H9 (cell line): Measurements from ENCODE around the gene MTFMT. TPM values are rescaled to one million over a fixed set of nuclear protein-coding genes. Genes with fewer than 3 reads are reported as not detected.

ENCODE experiments used
- DNase-seq: peaks from one replicate; pipeline ENCODE4 v3.0.0-alpha.2; 2017
- H2AFZ ChIP-seq: one replicate; pipeline ENCODE4 v1.6.1; 2013; ENCODE audit warnings: mild to moderate bottlenecking, low read length, control low read depth, moderate library complexity
- H2AK5ac ChIP-seq: 2 replicates; pipeline ENCODE4 v1.6.1; 2013; ENCODE audit warnings: low read length, control low read depth, mixed read lengths; ENCODE audit not compliant: insufficient read length
- H2BK120ac ChIP-seq: one replicate; pipeline ENCODE4 v1.6.1; 2013; ENCODE audit warnings: low read depth, mild to moderate bottlenecking, low read length, control low read depth, inconsistent platforms; ENCODE audit not compliant: poor library complexity, severe bottlenecking
- H2BK12ac ChIP-seq: 2 replicates; pipeline ENCODE4 v1.6.1; 2013; ENCODE audit warnings: low read length, control low read depth, mixed read lengths, low read depth; ENCODE audit not compliant: insufficient read length
- H2BK15ac ChIP-seq: 2 replicates; pipeline ENCODE4 v1.6.1; 2013; ENCODE audit warnings: low read depth, low read length, control low read depth
- H2BK20ac ChIP-seq: one replicate; pipeline ENCODE4 v1.6.1; 2013; ENCODE audit warnings: low read depth, mild to moderate bottlenecking, low read length, control low read depth, inconsistent platforms; ENCODE audit not compliant: poor library complexity, severe bottlenecking
- H2BK5ac ChIP-seq: 2 replicates; pipeline ENCODE4 v1.6.1; 2013; ENCODE audit warnings: low read length, control low read depth, mixed read lengths; ENCODE audit not compliant: insufficient read length
- H3K14ac ChIP-seq: 2 replicates; pipeline ENCODE4 v1.6.1; 2013; ENCODE audit warnings: low read length, control low read depth; ENCODE audit not compliant: insufficient read depth
- H3K18ac ChIP-seq: 2 replicates; pipeline ENCODE4 v1.6.1; 2013; ENCODE audit warnings: low read depth, mild to moderate bottlenecking, mixed read lengths, low read length, control low read depth; ENCODE audit not compliant: insufficient read length
- H3K23ac ChIP-seq: 2 replicates; pipeline ENCODE4 v1.6.1; 2013; ENCODE audit warnings: low read length, control low read depth, mixed read lengths, low read depth; ENCODE audit not compliant: insufficient read length
- H3K23me2 ChIP-seq: 2 replicates; pipeline ENCODE4 v1.6.1; 2013; ENCODE audit warnings: low read depth, mild to moderate bottlenecking, mixed read lengths, low read length, control low read depth; ENCODE audit not compliant: insufficient read length, poor library complexity, severe bottlenecking
- H3K27ac ChIP-seq: 2 replicates; pipeline ENCODE4 v1.5.1; 2013; ENCODE audit warnings: low read length, control low read depth, mixed read lengths, low read depth; ENCODE audit not compliant: insufficient read length
- H3K27me3 ChIP-seq: 2 replicates; pipeline ENCODE4 v1.6.1; 2013; ENCODE audit warnings: low read length, control low read depth, inconsistent platforms; ENCODE audit not compliant: insufficient read depth
- H3K4ac ChIP-seq: 2 replicates; pipeline ENCODE4 v1.6.1; 2013; ENCODE audit warnings: low read depth, mild to moderate bottlenecking, control low read depth, inconsistent platforms, low read length, moderate library complexity
- H3K4me1 ChIP-seq: 2 replicates; pipeline ENCODE4 v1.6.1; 2013; ENCODE audit warnings: low read length, control low read depth, inconsistent platforms; ENCODE audit not compliant: insufficient read depth
- H3K4me2 ChIP-seq: 2 replicates; pipeline ENCODE4 v1.6.1; 2013; ENCODE audit warnings: low read length, control low read depth, mixed read lengths; ENCODE audit not compliant: insufficient read length, insufficient read depth
- H3K56ac ChIP-seq: 2 replicates; pipeline ENCODE4 v1.6.1; 2013; ENCODE audit warnings: low read depth, mild to moderate bottlenecking, mixed read lengths, low read length, control low read depth; ENCODE audit not compliant: insufficient read length
- H3K79me1 ChIP-seq: 2 replicates; pipeline ENCODE4 v1.6.1; 2013; ENCODE audit warnings: low read depth, mild to moderate bottlenecking, moderate library complexity, low read length, control low read depth, inconsistent platforms; ENCODE audit not compliant: insufficient read depth, poor library complexity, severe bottlenecking
- H3K79me2 ChIP-seq: 2 replicates; pipeline ENCODE4 v1.6.1; 2013; ENCODE audit warnings: low read length, control low read depth, inconsistent platforms; ENCODE audit not compliant: insufficient read depth
- H3K9ac ChIP-seq: 2 replicates; pipeline ENCODE4 v1.6.1; 2013; ENCODE audit warnings: low read length, control low read depth, mixed read lengths; ENCODE audit not compliant: insufficient read length; ENCODE audit errors: extremely low read depth
- H3K9me3 ChIP-seq: one replicate; pipeline ENCODE4 v1.6.1; 2013; ENCODE audit warnings: low read depth, low read length, inconsistent platforms; ENCODE audit not compliant: control insufficient read depth
- H3T11ph ChIP-seq: one replicate; pipeline ENCODE4 v1.6.1; 2013; ENCODE audit warnings: mild to moderate bottlenecking, low read length, control low read depth, inconsistent platforms
- H4K20me1 ChIP-seq: one replicate; pipeline ENCODE4 v1.6.1; 2013; ENCODE audit not compliant: control insufficient read depth, insufficient read length, insufficient read depth
- H4K5ac ChIP-seq: 2 replicates; pipeline ENCODE4 v1.6.1; 2013; ENCODE audit warnings: low read depth, mild to moderate bottlenecking, mixed read lengths, low read length, control low read depth; ENCODE audit not compliant: insufficient read length
- H4K8ac ChIP-seq: replicated peaks from 2 replicates; pipeline ENCODE4 v1.6.1; 2013; ENCODE audit warnings: low read length, control low read depth, mixed read lengths, low read depth; ENCODE audit not compliant: insufficient read length
- H4K91ac ChIP-seq: 2 replicates; pipeline ENCODE4 v1.6.1; 2013; ENCODE audit warnings: low read depth, mild to moderate bottlenecking, moderate library complexity, mixed read lengths, low read length, control low read depth; ENCODE audit not compliant: insufficient read length
- H3K27ac Mint-ChIP-seq, 3 experiments: 2 replicates in 2 of 3; 3 replicates in 1 of 3; pipeline ENCODE4 v1.8.0; 2020 to 2021; ENCODE audit warnings: mixed read lengths in 3 of 3, mild to moderate bottlenecking in 1 of 3, moderate library complexity in 1 of 3
- H3K27me3 Mint-ChIP-seq: 2 replicates; pipeline ENCODE4 v1.8.0; 2021; ENCODE audit warnings: low read depth, mild to moderate bottlenecking, moderate library complexity, mixed read lengths
- H3K36me3 Mint-ChIP-seq, 3 experiments: 2 replicates in 2 of 3; 3 replicates in 1 of 3; pipeline ENCODE4 v1.8.0; 2020 to 2021; ENCODE audit warnings: low read depth in 3 of 3, mixed read lengths in 3 of 3; ENCODE audit not compliant: insufficient read depth in 1 of 3
- H3K4me1 Mint-ChIP-seq, 2 experiments: 2 replicates each; pipeline ENCODE4 v1.8.0; 2020; ENCODE audit warnings: mixed read lengths in 2 of 2
- H3K4me3 Mint-ChIP-seq, 2 experiments: 2 replicates in 1 of 2; 3 replicates in 1 of 2; pipeline ENCODE4 v1.8.0; 2020 to 2021; ENCODE audit warnings: mild to moderate bottlenecking in 2 of 2, mixed read lengths in 2 of 2, moderate library complexity in 1 of 2
- H3K9me3 Mint-ChIP-seq, 2 experiments: 2 replicates in 1 of 2; 3 replicates in 1 of 2; pipeline ENCODE4 v1.8.0; 2020; ENCODE audit warnings: mild to moderate bottlenecking in 2 of 2, mixed read lengths in 2 of 2, moderate library complexity in 1 of 2
- CTCF ChIP-seq: fragments of 200-600 bp; sonication (generic); conservative IDR thresholded peaks from 3 replicates; pipeline ENCODE4 v1.8.0; 2021; ENCODE audit warnings: antibody characterized with exemption, mild to moderate bottlenecking
- WGBS: extraction: QIAGEN DNeasy Blood & Tissue Kit; methylation state at CpG from one replicate; pipeline ENCODE4 v1.1.7; 2013; ENCODE audit warnings: missing lambda C conversion rate, low lambda C conversion rate, mixed read lengths; ENCODE audit not compliant: insufficient read length; ENCODE audit errors: extremely low coverage; 5-methylcytosine and 5-hydroxymethylcytosine counted together
- total RNA-seq: library from RNA; stranded (reverse); gene quantifications from 2 replicates; pipeline ENCODE4 v1.2.1, GENCODE V29; 2021

Gene MTFMT
- total RNA-seq, 1 experiment from 2014 or later: 16.0 TPM

DNA sequence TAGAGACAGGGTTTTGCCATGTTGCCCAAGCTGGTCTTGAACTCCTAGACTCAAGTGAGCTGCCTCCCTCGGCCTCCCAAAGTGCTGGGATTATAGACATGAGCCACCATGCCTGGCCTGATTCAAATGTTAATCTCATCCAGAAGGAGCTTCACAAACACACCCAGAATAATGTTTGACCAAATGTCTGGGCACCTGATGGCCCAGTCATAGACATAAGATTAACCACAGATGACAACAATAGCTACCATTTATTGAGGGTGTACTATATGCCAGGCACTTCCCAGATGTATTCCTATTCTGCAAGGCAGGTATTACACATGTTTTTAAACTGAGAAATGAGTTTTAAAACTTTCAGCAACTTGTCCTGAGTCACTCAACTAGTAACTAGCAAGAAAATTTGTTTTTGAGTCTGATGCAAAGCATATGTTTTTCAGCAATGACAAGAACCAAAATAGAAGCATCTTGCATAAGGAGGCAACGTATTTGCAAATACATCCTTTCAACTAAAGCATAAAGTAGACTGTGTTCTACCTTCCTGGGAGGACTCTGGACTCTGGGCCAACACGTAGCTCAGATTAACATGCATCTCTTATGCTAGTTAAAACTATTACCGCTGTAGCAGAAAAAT is 31.6 kb downstream of the MTFMT start:
- Histone ChIP-seq H3K56ac (no peak overlapping the region), H3K79me2 (no peaks in the 10 kb centered on the region), H4K91ac (no peak overlapping the region), H2AFZ (no peak overlapping the region), H2BK15ac (no peak overlapping the region), H3K14ac (no peak overlapping the region), H3K9me3 (no peaks in the 10 kb centered on the region), H3K79me1 (no peaks in the 10 kb centered on the region), H3K4me1 (no peaks in the 10 kb centered on the region), H3K23me2 (no peaks in the 10 kb centered on the region), H3K23ac (no peak overlapping the region), H3K4me2 (no peak overlapping the region), H3K4ac (no peak overlapping the region), H2BK5ac (no peak overlapping the region), H4K20me1 (no peaks in the 10 kb centered on the region), H2BK20ac (no peak overlapping the region), H2BK12ac (no peak overlapping the region), H3K27me3 (no peaks in the 10 kb centered on the region), H2AK5ac (no peak overlapping the region), H3K9ac (no peak overlapping the region), H2BK120ac (no peak overlapping the region), H4K5ac (no peak overlapping the region), H3K18ac (no peak overlapping the region), H3K27ac (no peak overlapping the region), H3T11ph (no peak overlapping the region), H4K8ac (no peak overlapping the region)
- no peaks in the 10 kb centered on the region for H3K9me3 Mint-ChIP-seq
- no peak for DNase-seq
- no CpG with 5 or more reads among the region's 4 CpGs for WGBS
- H3K27me3 Mint-ChIP-seq: no peaks in the 10 kb centered on the region; the same call in 1 of the 2 replicates
- peaks cover 0 to 7% of the 10 kb centered on the region in 2 experiments; a peak in 2 of 4 replicates for H3K4me1 Mint-ChIP-seq
- peaks cover 2 to 6% (median 5%) of the 10 kb centered on the region in 3 experiments; a peak in 6 of 7 replicates for H3K36me3 Mint-ChIP-seq
- TF ChIP-seq CTCF: no peak
- no peak overlapping the region for H3K4me3 Mint-ChIP-seq
- H3K27ac Mint-ChIP-seq: no peak overlapping the region; a peak in 1 of 7 replicates
